Spleen (tissue), 11 donors: Measurements from ENCODE around the gene ZNF30. TPM values are rescaled to one million over a fixed set of nuclear protein-coding genes. Genes with fewer than 3 reads are reported as not detected.
"Not testable (repeated sequence)": the region's sequence is repeated elsewhere in the genome, so short reads cannot be mapped to it uniquely, and the experiment has no call there.

ENCODE experiments used
- DNase-seq: peaks from one replicate; pipeline ENCODE4 v3.0.0-alpha.2; 2020
- H3K27ac ChIP-seq, 8 donors: fragments of 200-600 bp; sonication (generic) in 7 of 8; 1 replicate in 4 of 8; 2 replicates in 4 of 8; pipeline versions ENCODE4 v1.5.0 to v1.8.0; 2016 to 2021; ENCODE audit warnings: inconsistent platforms in 4 of 8, mild to moderate bottlenecking in 4 of 8, moderate library complexity in 1 of 8
- H3K27me3 ChIP-seq, 7 donors: fragments of 200-600 bp; sonication (generic) in 6 of 7; replicated peaks in 1 of 7; 1 replicate in 4 of 7; 2 replicates in 3 of 7; pipeline versions ENCODE4 v1.5.0 to v1.8.0; 2016 to 2021; ENCODE audit warnings: inconsistent platforms in 3 of 7, mild to moderate bottlenecking in 1 of 7
- H3K36me3 ChIP-seq, 6 donors: fragments of 200-600 bp; sonication (generic) in 5 of 6; 1 replicate in 4 of 6; 2 replicates in 2 of 6; pipeline versions ENCODE4 v1.5.0 to v1.8.0; 2016 to 2021; ENCODE audit warnings: inconsistent platforms in 2 of 6
- H3K4me1 ChIP-seq, 6 donors: fragments of 200-600 bp; sonication (generic) in 5 of 6; 1 replicate in 3 of 6; 2 replicates in 3 of 6; pipeline versions ENCODE4 v1.5.0 to v1.8.0; 2016 to 2021; ENCODE audit warnings: inconsistent platforms in 3 of 6
- H3K4me3 ChIP-seq, 8 donors: fragments of 200-600 bp; sonication (generic) in 7 of 8; 1 replicate in 4 of 8; 2 replicates in 4 of 8; pipeline versions ENCODE4 v1.5.0 to v1.8.0; 2016 to 2021; ENCODE audit warnings: inconsistent platforms in 4 of 8, mild to moderate bottlenecking in 4 of 8, moderate library complexity in 2 of 8
- H3K9me3 ChIP-seq, 8 donors: fragments of 200-600 bp; sonication (generic) in 7 of 8; 1 replicate in 4 of 8; 2 replicates in 4 of 8; pipeline versions ENCODE4 v1.5.0 to v1.8.0; 2016 to 2021; ENCODE audit warnings: inconsistent platforms in 4 of 8
- CTCF ChIP-seq, 11 experiments: fragments of 200-600 bp in 7 of 11; fragments of 450-650 bp in 4 of 11; sonication (generic) in 4 of 11; IDR thresholded peaks in 8 of 11; conservative IDR thresholded peaks in 3 of 11; 1 replicate in 7 of 11; 2 replicates in 4 of 11; pipeline versions ENCODE4 v1.4.0 to v1.8.0; 2016 to 2021; ENCODE audit warnings: antibody characterized with exemption in 11 of 11, inconsistent platforms in 4 of 11, mild to moderate bottlenecking in 1 of 11
- POLR2A ChIP-seq, 3 donors: fragments of 450-650 bp; IDR thresholded peaks; one replicate each; pipeline ENCODE4 v1.5.1; 2017; ENCODE audit warnings: antibody characterized with exemption in 3 of 3, mild to moderate bottlenecking in 1 of 3
- POLR2AphosphoS5 ChIP-seq, 3 donors: sonication (generic); formaldehyde crosslinking; IDR thresholded peaks; one replicate each; pipeline ENCODE4 v1.5.1; 2017; ENCODE audit warnings: antibody characterized with exemption in 3 of 3
- WGBS, 5 donors: extraction: QIAGEN DNeasy Blood & Tissue Kit in 3 of 5; methylation state at CpG; one replicate each; pipeline versions ENCODE4 v1.1.5 to v1.1.7; 2013 to 2018; 5-methylcytosine and 5-hydroxymethylcytosine counted together
- intact Hi-C: fragments of 100-400 bp; cut with DNase I; formaldehyde crosslinking; loops from one replicate; pipeline ENCODE4 v1.15.0; 2023; ENCODE audit warnings: low total_unique reads
- polyA plus RNA-seq, 3 donors: library from polyadenylated mRNA; stranded (reverse); fragments of 200-250 nt; gene quantifications; one replicate each; pipeline ENCODE4 v1.2.1, GENCODE V29; 2013
- total RNA-seq, 7 donors: library from RNA; depleted of rRNA in 3 of 7; stranded (reverse); fragments of >200 nt in 3 of 7; fragmentation: NEBNext Ultra II Directional in 4 of 7; extraction: Animal tissue kit (Norgen Biotek cat#: 25700) in 4 of 7; gene quantifications; one replicate each; pipeline versions ENCODE4 v1.1.0 to v1.2.1, GENCODE V29; 2016 to 2021
- donor health status: healthy with polysubstance abuse.
- donor health status: DM: no; HTN: no; CAD: no; lungs with moderate emphysema.
- donor health status: DM: no; HTN: no; CAD: no.
- donor health status: Bipolar disorder and iron deficiency.
- donor health status: healthy.
- donor health status: DM: no; HTN: no; CAD: no.
- donor health status: DM: yes; HTN: yes; CAD: no.

ZNF30 gene
- total and polyA plus RNA-seq, 10 donors, result 2.0 to 23.5 (median 3.3) TPM

GRCh38 chr19:34967551-34967950, 40.8 kb downstream of the ZNF30 start:
- Histone ChIP-seq H3K36me3 (no peaks in the 10 kb centered on the region), H3K4me3 (no peak overlapping the region), H3K27me3 (no peaks in the 10 kb centered on the region), H3K9me3 (peaks cover 0 to 37% (median 14%) of the 10 kb centered on the region in 8 donors), H3K4me1 (peaks cover 4 to 21% (median 12%) of the 10 kb centered on the region in 6 donors), H3K27ac (no peak overlapping the region)
- TF ChIP-seq POLR2A (IDR thresholded peaks at IDR 0.05) (no peak), CTCF (IDR thresholded peaks at IDR 0.05 in 8 of 11, conservative IDR thresholded peaks at IDR 0.05 in 3 of 11) (no peak), POLR2AphosphoS5 (IDR thresholded peaks at IDR 0.05) (no peak)
- WGBS, 5 donors, result 77 to 97% (median 84%) methylated on average over 6 of the region's 6 CpGs
- intact Hi-C loops, result no loop called here
- no peak for DNase-seq

GRCh38 chr19:34969721-34970120, 43.0 kb downstream of the ZNF30 start:
- no peak for DNase-seq
- Histone ChIP-seq H3K27ac (no peak overlapping the region), H3K27me3 (no peaks in the 10 kb centered on the region), H3K9me3 (peaks cover 0 to 37% (median 14%) of the 10 kb centered on the region in 8 donors), H3K36me3 (no peaks in the 10 kb centered on the region), H3K4me1 (peaks cover 0 to 21% (median 16%) of the 10 kb centered on the region in 6 donors), H3K4me3 (no peak overlapping the region)
- 89 to 93% (median 91%) methylated on average over 6 of the region's 6 CpGs for WGBS, 5 donors
- intact Hi-C loops, result loop anchor here (5.0 kb wide), 1 partner anchor 123 kb away; no protein-coding TSS in a partner anchor
- no peak for TF ChIP-seq POLR2A (IDR thresholded peaks at IDR 0.05)
- TF ChIP-seq POLR2AphosphoS5 (IDR thresholded peaks at IDR 0.05), result no peak
- no peak for TF ChIP-seq CTCF (IDR thresholded peaks at IDR 0.05 in 8 of 11, conservative IDR thresholded peaks at IDR 0.05 in 3 of 11)

GRCh38 chr19:34970185-34970780, 43.6 kb downstream of the ZNF30 start:
- not testable (repeated sequence) for H3K4me3 ChIP-seq, H3K36me3 ChIP-seq, DNase-seq, H3K27ac ChIP-seq, H3K27me3 ChIP-seq
- 85 to 92% (median 87%) methylated on average over 12 of the region's 12 CpGs for WGBS, 5 donors
- H3K4me1 ChIP-seq, result peaks cover 0 to 26% (median 18%) of the 10 kb centered on the region in 6 donors
- intact Hi-C loops, result loop anchor here (5.0 kb wide), 1 partner anchor 122 kb away; no protein-coding TSS in a partner anchor
- peaks cover 0 to 36% (median 14%) of the 10 kb centered on the region in 8 donors for H3K9me3 ChIP-seq

GRCh38 chr19:34972163-34972705, 45.5 kb downstream of the ZNF30 start:
- Histone ChIP-seq H3K36me3 (no peaks in the 10 kb centered on the region), H3K4me1 (peaks cover 0 to 34% (median 18%) of the 10 kb centered on the region in 6 donors), H3K27me3 (no peaks in the 10 kb centered on the region), H3K27ac (no peak overlapping the region), H3K9me3 (peaks cover 0 to 26% (median 12%) of the 10 kb centered on the region in 8 donors), H3K4me3 (no peak overlapping the region)
- intact Hi-C loops, result loop anchor here (2.0 to 5.0 kb wide), 2 partner anchors 41 to 120 kb away; no protein-coding TSS in a partner anchor
- DNase-seq, result no peak
- no peak for TF ChIP-seq CTCF (IDR thresholded peaks at IDR 0.05 in 8 of 11, conservative IDR thresholded peaks at IDR 0.05 in 3 of 11)
- TF ChIP-seq POLR2AphosphoS5 (IDR thresholded peaks at IDR 0.05), result no peak
- TF ChIP-seq POLR2A (IDR thresholded peaks at IDR 0.05), result no peak
- 82 to 90% (median 87%) methylated on average over 6 to 7 of the region's 7 CpGs for WGBS, 5 donors
